HG03045 (cell line): Measurements from ENCODE around the gene KITLG.
"Not testable (repeated sequence)": the region's sequence is repeated elsewhere in the genome, so short reads cannot be mapped to it uniquely, and the experiment has no call there.

Experiments
- ATAC-seq: cut with Tn5 transposase; IDR thresholded peaks from one replicate; pipeline ENCODE4 v1.9.1; 2021; ENCODE audit warnings: mild to moderate bottlenecking, moderate library complexity; ENCODE audit not compliant: unreplicated experiment

Gene KITLG

GRCh38 chr12:88577537-88577936, 2.7 kb downstream of the KITLG start:
- ATAC-seq, result no peak

GRCh38 chr12:88576866-88577265, 3.4 kb downstream of the KITLG start:
- ATAC-seq, result no peak

GRCh38 chr12:88575361-88575970, 4.8 kb downstream of the KITLG start:
- ATAC-seq, result no peak

- no peak for ATAC-seq
Measured at GRCh38 chr12:88574278-88574677, 6.0 kb downstream of the KITLG start.

GRCh38 chr12:88573583-88573982, 6.7 kb downstream of the KITLG start:
- ATAC-seq, result no peak

GRCh38 chr12:88572781-88573549, 7.3 kb downstream of the KITLG start:
- ATAC-seq, result no peak

GRCh38 chr12:88571543-88571942, 8.7 kb downstream of the KITLG start:
- ATAC-seq, result no peak

- ATAC-seq, result no peak
Measured at GRCh38 chr12:88570103-88570502, 10.2 kb downstream of the KITLG start.

GRCh38 chr12:88566430-88566829, 13.8 kb downstream of the KITLG start:
- ATAC-seq, result no peak

GRCh38 chr12:88562846-88563582, 17.3 kb downstream of the KITLG start:
- ATAC-seq, result no peak

- ATAC-seq, result no peak
Measured at GRCh38 chr12:88562151-88562550, 18.1 kb downstream of the KITLG start.

GRCh38 chr12:88559772-88560171, 20.5 kb downstream of the KITLG start:
- ATAC-seq, result no peak

- ATAC-seq, result no peak
Measured at GRCh38 chr12:88559199-88559598, 21.1 kb downstream of the KITLG start.

GRCh38 chr12:88558340-88558867, 21.9 kb downstream of the KITLG start:
- no peak for ATAC-seq

- no peak for ATAC-seq
Measured at GRCh38 chr12:88556213-88556774, 24.0 kb downstream of the KITLG start.

GRCh38 chr12:88553941-88554658, 26.2 kb downstream of the KITLG start:
- ATAC-seq, result no peak

GRCh38 chr12:88552610-88553079, 27.6 kb downstream of the KITLG start:
- ATAC-seq, result no peak

GRCh38 chr12:88549929-88550328, 30.3 kb downstream of the KITLG start:
- ATAC-seq, result no peak

GRCh38 chr12:88547949-88548348, 32.3 kb downstream of the KITLG start:
- ATAC-seq, result not testable (repeated sequence)

- ATAC-seq, result no peak
Measured at GRCh38 chr12:88546853-88547252, 33.4 kb downstream of the KITLG start.

GRCh38 chr12:88546226-88546625, 34.0 kb downstream of the KITLG start:
- no peak for ATAC-seq
